ENCODE results near the gene FUBP1. TPM values are rescaled to one million over a fixed set of nuclear protein-coding genes. Genes with fewer than 3 reads are reported as not detected.
"Not testable (repeated sequence)": the region's sequence is repeated elsewhere in the genome, so short reads cannot be mapped to it uniquely, and the experiment has no call there.

Gene FUBP1
- total RNA-seq, 2 donors from 2014 or later: 78.0 to 94.7 TPM

- no peak for ATAC-seq
Observed at GRCh38 chr1:77958391-77958790, 20.5 kb downstream of the FUBP1 start.

GRCh38 chr1:77956464-77956863 is 22.4 kb downstream of the FUBP1 start:
- ATAC-seq: no peak
- intact Hi-C loops (cut with DNase I, micrococcal nuclease): no loop called here
- no peak for DNase-seq

More at GRCh38 chr1:77958391-77958790, 20.5 kb downstream of the FUBP1 start:
- DNase-seq: no peak
- intact Hi-C loops (cut with DNase I, micrococcal nuclease): no loop called here

DNA sequence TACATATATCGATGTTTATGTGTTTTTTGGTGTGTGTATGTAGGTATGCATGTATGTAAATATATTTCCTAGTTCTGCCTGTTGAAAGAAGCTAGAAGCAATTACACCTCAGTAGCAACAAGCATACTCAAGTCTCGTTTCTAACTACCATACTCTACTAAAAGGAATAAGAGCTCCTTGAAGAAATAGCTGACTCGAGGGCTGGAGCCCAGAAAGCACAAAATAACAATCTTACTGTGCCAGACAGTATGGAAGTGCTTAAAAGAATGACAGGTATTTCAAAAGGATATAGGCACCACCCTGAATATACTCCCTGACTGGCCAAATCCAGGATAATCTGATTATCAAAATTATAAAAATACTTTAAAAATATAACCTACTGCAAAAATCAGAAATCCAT is 23.2 kb downstream of the FUBP1 start:
- intact Hi-C loops (cut with DNase I, micrococcal nuclease): no loop called here
- DNase-seq (no peak), ATAC-seq (no peak)

DNA sequence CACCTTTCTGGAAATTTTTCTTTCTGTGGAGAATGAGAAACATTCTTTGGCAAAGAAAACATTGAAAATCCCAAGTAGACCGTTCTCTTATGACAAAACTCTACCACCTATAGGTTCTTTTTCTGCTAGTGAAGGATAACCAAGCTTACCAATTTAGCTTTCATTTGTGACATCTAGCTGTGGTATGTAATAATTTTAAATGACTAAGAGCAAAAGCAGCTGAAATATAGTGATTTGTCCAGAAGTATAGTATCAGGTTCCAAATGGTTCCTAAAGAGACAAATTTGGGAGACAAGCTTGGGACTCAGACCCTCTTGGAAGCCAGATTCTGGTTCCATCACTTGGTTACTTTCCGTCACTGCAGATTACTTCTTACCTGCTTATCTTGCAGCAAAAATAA is 24.4 kb downstream of the FUBP1 start:
- ATAC-seq: no peak
- intact Hi-C loops (cut with DNase I, micrococcal nuclease): no loop called here
- no peak for DNase-seq

GRCh38 chr1:77953907-77954306 is 25.0 kb downstream of the FUBP1 start:
- ATAC-seq (no peak), DNase-seq (no peak)
- intact Hi-C loops (cut with DNase I, micrococcal nuclease): no loop called here

GRCh38 chr1:77951328-77951727 is 27.5 kb downstream of the FUBP1 start:
- intact Hi-C loops (cut with DNase I, micrococcal nuclease): no loop called here
- DNase-seq (no peak), ATAC-seq (no peak)

- no peak for DNase-seq
- no peak for ATAC-seq
- intact Hi-C loops (cut with DNase I, micrococcal nuclease): no loop called here
Observed at GRCh38 chr1:77950873-77951272, 28.0 kb downstream of the FUBP1 start.

DNA sequence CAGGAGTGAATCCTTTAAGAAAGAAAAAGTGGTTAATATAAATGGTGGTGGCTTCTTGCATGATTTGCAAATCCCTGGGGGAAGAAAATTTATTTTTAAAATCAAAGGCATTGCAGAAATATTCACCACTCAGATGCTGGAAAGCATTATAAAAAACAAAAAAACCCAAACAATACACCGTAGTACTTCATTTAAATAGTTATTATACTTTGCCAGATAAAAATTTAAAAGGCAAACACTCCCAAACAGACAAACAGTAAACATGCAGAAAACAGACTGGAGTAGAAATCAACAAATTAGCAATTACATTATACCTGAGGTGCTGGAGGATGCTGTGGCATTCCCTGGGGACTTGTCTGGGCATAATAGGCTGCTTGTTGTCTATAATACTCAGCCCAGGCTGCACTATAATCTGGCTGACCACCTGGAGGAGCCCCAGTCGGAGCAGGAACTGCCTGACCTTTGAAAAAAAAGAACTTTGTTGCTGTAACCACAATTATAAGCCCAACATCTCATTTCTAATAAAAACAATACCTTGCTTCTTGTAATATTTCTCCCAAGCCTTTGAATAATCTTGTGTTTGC is 29.9 kb downstream of the FUBP1 start:
- no peak for ATAC-seq
- no peak for DNase-seq
- intact Hi-C loops (cut with DNase I, micrococcal nuclease): no loop called here

GRCh38 chr1:77945345-77945744 is 33.5 kb downstream of the FUBP1 start:
- intact Hi-C loops (cut with DNase I, micrococcal nuclease): no loop called here
- DNase-seq (no peak), ATAC-seq (no peak)

DNA sequence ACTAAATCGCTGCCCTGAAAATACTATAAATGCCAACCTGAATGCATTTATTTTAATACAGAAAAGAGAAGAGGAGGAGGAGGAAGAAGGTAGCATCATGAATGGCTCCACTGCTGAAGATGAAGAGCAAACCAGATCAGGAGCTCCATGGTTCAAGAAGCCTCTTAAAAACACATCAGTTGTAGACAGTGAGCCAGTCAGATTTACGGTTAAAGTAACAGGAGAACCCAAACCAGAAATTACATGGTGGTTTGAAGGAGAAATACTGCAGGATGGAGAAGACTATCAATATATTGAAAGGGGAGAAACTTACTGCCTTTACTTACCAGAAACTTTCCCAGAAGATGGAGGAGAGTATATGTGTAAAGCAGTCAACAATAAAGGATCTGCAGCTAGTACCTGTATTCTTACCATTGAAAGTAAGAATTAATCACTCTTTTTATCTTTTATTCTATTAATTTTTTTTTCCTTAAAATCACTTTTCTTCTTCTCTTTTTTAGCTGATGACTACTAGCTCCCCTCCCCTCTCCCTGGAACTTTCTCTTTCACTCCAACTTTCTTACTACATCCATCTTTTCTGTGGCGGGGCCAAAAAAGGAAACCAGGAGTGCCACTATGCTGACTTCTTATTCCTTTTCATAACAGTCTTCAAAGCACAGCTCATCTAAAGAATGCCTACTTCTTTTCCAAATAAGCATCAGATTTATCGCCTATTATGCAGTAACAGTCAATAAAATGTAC is 36.3 kb downstream of the FUBP1 start:
- DNase-seq: no peak
- no peak for ATAC-seq
- intact Hi-C loops (cut with DNase I, micrococcal nuclease): no loop called here

- DNase-seq: no peak
- ATAC-seq: no peak
- intact Hi-C loops (cut with DNase I, micrococcal nuclease): no loop called here
Observed at GRCh38 chr1:77940921-77941570, 37.8 kb downstream of the FUBP1 start.

DNA sequence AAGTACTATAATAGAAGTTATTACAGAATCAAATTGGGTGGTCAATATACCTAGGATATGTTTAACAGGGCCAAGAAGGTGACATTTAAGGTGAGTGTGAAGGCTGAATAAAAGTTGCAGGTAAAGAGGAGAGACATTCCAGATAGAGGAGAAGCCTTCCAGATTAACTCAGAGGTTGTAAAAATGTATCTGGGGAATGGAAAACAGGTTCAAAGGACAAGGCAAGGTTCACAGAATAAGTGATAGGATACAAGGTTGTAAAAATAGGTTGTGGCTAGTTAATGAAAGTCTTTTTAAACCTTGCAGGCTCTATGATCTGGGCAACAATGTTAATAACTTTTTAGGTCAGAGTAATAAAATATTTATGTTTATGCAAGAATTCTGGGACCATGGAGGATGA is 40.2 kb downstream of the FUBP1 start:
- intact Hi-C loops (cut with DNase I, micrococcal nuclease): no loop called here
- ATAC-seq (peak; percentile 91), DNase-seq (no peak)

GRCh38 chr1:77929806-77930205 is 49.1 kb downstream of the FUBP1 start:
- no peak for ATAC-seq
- no peak for DNase-seq
- intact Hi-C loops (cut with DNase I, micrococcal nuclease): loop anchor here in 1 of 2 donors (5.0 kb wide), 1 partner anchor 193 kb away; no protein-coding TSS in a partner anchor

DNA sequence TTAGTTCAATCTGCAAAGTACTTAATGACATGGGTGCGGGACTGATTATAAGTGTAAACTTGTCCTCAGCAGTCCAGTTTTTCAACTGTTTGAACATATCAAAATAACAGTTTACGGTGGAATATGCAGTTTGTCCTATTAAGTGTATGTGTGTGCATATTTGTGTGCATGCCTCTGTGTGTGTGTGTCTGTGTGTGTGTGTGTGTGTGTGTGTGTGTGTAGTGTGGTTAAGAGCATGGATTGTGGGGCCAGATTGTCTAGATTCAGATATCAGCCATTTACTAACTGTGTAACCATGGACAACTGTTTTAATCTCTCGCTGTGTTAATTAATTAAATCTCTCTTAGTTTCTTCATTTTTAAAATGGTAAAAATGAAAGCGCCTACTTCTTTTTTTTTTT is 51.5 kb downstream of the FUBP1 start:
- intact Hi-C loops (cut with DNase I, micrococcal nuclease): loop anchor here in 1 of 2 donors (5.0 kb wide), 1 partner anchor 190 kb away; no protein-coding TSS in a partner anchor
- no peak for ATAC-seq
- DNase-seq: no peak

DNA sequence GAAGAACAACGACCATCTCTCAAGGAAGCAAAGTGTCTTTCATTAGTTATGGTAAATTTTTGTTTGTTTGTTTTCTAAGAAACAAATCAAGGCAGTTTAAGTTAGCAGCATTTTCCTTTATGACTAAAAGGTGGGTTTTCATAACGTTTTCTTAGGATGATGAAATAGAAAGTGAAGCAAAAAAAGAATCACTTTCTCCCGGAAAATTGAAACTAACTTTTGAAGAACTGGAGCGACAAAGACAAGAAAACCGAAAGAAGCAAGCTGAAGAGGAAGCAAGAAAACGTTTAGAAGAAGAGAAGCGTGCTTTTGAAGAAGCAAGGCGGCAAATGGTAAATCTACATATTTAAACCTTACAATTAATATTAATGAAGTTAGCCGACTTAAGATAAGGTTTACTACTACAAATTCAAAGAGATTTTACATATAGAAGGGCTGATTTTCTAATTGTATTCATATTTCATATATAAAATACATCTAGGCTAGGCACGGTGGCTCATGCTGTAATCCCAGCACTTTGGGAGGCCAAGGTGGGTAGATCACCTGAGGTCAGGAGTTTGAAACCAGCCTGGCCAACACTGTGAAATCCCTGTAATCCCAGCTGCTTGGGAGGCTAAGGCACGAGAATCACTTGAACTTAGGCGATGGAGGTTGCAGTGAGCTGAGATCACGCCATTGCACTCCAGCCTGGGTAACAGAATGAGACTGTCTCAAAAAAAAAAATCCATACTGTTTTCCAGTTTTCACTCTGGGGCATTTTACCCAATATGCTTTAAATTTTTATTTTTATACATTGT is 52.1 kb downstream of the FUBP1 start:
- intact Hi-C loops (cut with DNase I, micrococcal nuclease): loop anchor here in 1 of 2 donors (5.0 kb wide), 1 partner anchor 189 kb away; no protein-coding TSS in a partner anchor
- DNase-seq (no peak), ATAC-seq (no peak)

DNA sequence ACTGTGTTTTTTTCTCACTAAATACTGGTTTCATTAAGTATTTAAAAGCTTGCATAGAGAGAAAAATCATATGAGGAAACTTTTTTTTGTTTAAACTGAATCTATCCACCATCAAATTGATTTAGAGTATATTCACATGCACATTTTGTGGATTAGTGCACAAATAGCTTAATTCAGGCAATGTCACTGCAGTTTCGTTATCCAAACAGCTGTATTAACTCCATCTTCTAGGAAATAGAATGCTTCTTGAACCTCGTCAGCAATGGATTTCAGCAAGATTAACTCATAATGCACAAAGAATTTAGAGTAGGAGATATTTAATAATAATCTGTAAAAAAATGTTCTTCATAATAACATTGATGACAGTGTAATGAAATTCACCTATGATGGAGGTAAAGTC is 52.9 kb downstream of the FUBP1 start:
- DNase-seq: no peak
- no peak for ATAC-seq
- intact Hi-C loops (cut with DNase I, micrococcal nuclease): loop anchor here in 1 of 2 donors (5.0 kb wide), 1 partner anchor 189 kb away; no protein-coding TSS in a partner anchor

- intact Hi-C loops (cut with DNase I, micrococcal nuclease): loop anchor here in 1 of 2 donors (5.0 kb wide), 1 partner anchor 188 kb away; no protein-coding TSS in a partner anchor
Observed at GRCh38 chr1:77925518-77925917, 53.4 kb downstream of the FUBP1 start.

GRCh38 chr1:77918918-77919317 is 60.0 kb downstream of the FUBP1 start:
- ATAC-seq; DNase-seq; intact Hi-C loops (cut with DNase I, micrococcal nuclease): not testable (repeated sequence)

More at GRCh38 chr1:77925518-77925917, 53.4 kb downstream of the FUBP1 start:
- DNase-seq (no peak), ATAC-seq (no peak)

DNA sequence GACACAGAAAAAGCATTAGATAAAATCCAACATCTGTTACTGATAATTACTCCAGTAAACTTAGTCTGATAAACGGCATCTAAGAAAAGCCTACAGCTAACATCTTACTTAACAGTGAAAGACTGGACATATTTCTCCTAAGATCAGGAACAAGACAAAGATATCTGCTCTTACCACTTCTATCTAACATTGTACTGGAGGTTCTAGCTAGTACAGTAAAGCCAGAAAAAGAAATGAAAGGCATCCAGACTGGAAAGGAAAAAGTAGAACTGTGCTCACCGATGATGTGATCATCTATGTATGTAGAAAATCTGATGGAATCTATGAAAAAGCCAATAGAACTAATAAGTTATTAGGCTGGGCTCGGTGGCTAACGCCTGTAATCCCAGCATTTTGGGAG is 68.8 kb downstream of the FUBP1 start:
- intact Hi-C loops (cut with DNase I, micrococcal nuclease): no loop called here
- no peak for DNase-seq
- ATAC-seq: no peak
